Measurements from ENCODE around the gene FRA10AC1. TPM values are rescaled to one million over a fixed set of nuclear protein-coding genes. Genes with fewer than 3 reads are reported as not detected.
A peak's percentile ranks its signal among the peaks of the same experiment; 100 is the strongest.

FRA10AC1 gene
- total and polyA plus RNA-seq, 2 of the 4 experiments (the other 2 are of a cell fraction), result 1.6 to 4.9 TPM

- H2AK5ac ChIP-seq (ENCODE audit: low read depth, low read length), result 0 out of 2 replicates have a peak overlapping the region, but pooled peaks have one; percentile 10
- dilution Hi-C loops (cut with HindIII; ENCODE audit: low sequenced_read_pairs, unreplicated experiment), result no loop called here
Measured at GRCh38 chr10:93701866-93702209, 554 bp downstream of the FRA10AC1 start.

More at GRCh38 chr10:93701866-93702209, 554 bp downstream of the FRA10AC1 start:
- Histone ChIP-seq H3K79me1 (ENCODE audit: low read depth in 1 of 2, low read length in 2 of 2) (peaks cover 16 to 23% of the 10 kb centered on the region in 2 experiments), H2AK9ac (replicated peaks; ENCODE audit: low read depth, low read length, poor library complexity) (peak overlapping the region; percentile 68), H3K14ac (replicated peaks; ENCODE audit: low read depth, low read length) (peak overlapping the region; percentile 59), H4K20me1 (ENCODE audit: insufficient read depth, low read length) (no peaks in the 10 kb centered on the region), H2AFZ (replicated peaks; ENCODE audit: low read length, poor library complexity) (peak overlapping the region; percentile 94), H3K9ac (ENCODE audit: low read depth, low read length) (peak overlapping the region; percentile 96), H3K36me3 (ENCODE audit: control insufficient read depth, insufficient read depth, low read length) (peaks cover 8% of the 10 kb centered on the region), H3K23ac (ENCODE audit: low read depth, low read length) (peak overlapping the region; percentile 75), H3K4ac (ENCODE audit: low read depth, low read length) (peak overlapping the region; percentile 75), H2BK5ac (ENCODE audit: low read depth, low read length, poor library complexity, severe bottlenecking) (peak overlapping the region; percentile 79), H3K27ac (ENCODE audit: insufficient read depth, low read length) (peak overlapping the region; percentile 91), H3K9me1 (ENCODE audit: insufficient read depth, low read length) (no peaks in the 10 kb centered on the region), H3K4me3 (ENCODE audit: insufficient read depth, low read depth, low read length) (peak overlapping the region; percentile 91), H4K91ac (ENCODE audit: insufficient read depth, low read depth, low read length) (peak overlapping the region; percentile 35), H3K4me2 (ENCODE audit: low read depth, low read length) (peak overlapping the region; percentile 97), H4K5ac (ENCODE audit: low read depth, low read length) (peak overlapping the region; percentile 80), H3K4me1 (ENCODE audit: control insufficient read depth, insufficient read depth, low read length) (no peaks in the 10 kb centered on the region), H4K8ac (ENCODE audit: low read depth in 2 of 2, low read length in 2 of 2) (peak overlapping the region; percentile 90 to 93), H3K56ac (ENCODE audit: extremely low read depth, insufficient read depth, low read length) (peak overlapping the region; percentile 78), H3K27me3 (ENCODE audit: control insufficient read depth, insufficient read depth, low read length) (no peaks in the 10 kb centered on the region), H3K18ac (ENCODE audit: low read depth, low read length) (peak overlapping the region; percentile 39; the same call in 1 of the 2 replicates), H3K9me3 (ENCODE audit: control insufficient read depth, insufficient read depth, low read length) (no peaks in the 10 kb centered on the region), H2BK15ac (ENCODE audit: low read depth, low read length) (no peak overlapping the region), H2BK120ac (ENCODE audit: low read depth, low read length) (no peak overlapping the region), H2BK20ac (ENCODE audit: low read depth, low read length) (no peak overlapping the region)
- ATAC-seq (ENCODE audit: low read depth) (peak; percentile 28), DNase-seq (peak; percentile 55)
- intact Hi-C loops (cut with micrococcal nuclease) (loop anchor here (1.0 to 10.0 kb wide), 2 partner anchors 114 to 633 kb away; no protein-coding TSS in a partner anchor), in situ Hi-C loops (cut with MboI; ENCODE audit: low sequenced_read_pairs) (no loop called here)
- ChIA-PET POLR2A (ENCODE audit: unreplicated experiment) (interaction anchor here (0.6 to 0.7 kb wide), 2 partner anchors 49 to 200 kb away, joined by 8 to 10 read pairs; no protein-coding TSS in a partner anchor), CTCF (interaction anchor here (0.6 kb wide), 1 partner anchor 678 kb away, joined by 3 read pairs; no protein-coding TSS in a partner anchor)
- TF ChIP-seq CEBPB (IDR thresholded peaks at IDR 0.05; ENCODE audit: low read depth, low read length) (peak; percentile 87), NFE2L2 (IDR thresholded peaks at IDR 0.05; ENCODE audit: low read depth, low read length) (no peak)
- WGBS, 2 experiments (ENCODE audit: extremely low coverage in 2 of 2, insufficient read length in 1 of 2), result 6% methylated on average over 5 of the region's 9 CpGs; no CpG with 5 or more reads in 1 of the 2 experiments
- no TSS peak for BruUV-seq (replicated peaks)
